HG02763 (cell line): ENCODE measurements around the gene PHF8.

Experiments
- ATAC-seq: cut with Tn5 transposase; IDR thresholded peaks from one replicate; pipeline ENCODE4 v1.9.1; 2021; ENCODE audit warnings: mild to moderate bottlenecking, moderate library complexity; ENCODE audit not compliant: unreplicated experiment

The PHF8 gene

GRCh38 chrX:54024350-54024749 lies 19.9 kb downstream of the PHF8 start:
- no peak for ATAC-seq

DNA sequence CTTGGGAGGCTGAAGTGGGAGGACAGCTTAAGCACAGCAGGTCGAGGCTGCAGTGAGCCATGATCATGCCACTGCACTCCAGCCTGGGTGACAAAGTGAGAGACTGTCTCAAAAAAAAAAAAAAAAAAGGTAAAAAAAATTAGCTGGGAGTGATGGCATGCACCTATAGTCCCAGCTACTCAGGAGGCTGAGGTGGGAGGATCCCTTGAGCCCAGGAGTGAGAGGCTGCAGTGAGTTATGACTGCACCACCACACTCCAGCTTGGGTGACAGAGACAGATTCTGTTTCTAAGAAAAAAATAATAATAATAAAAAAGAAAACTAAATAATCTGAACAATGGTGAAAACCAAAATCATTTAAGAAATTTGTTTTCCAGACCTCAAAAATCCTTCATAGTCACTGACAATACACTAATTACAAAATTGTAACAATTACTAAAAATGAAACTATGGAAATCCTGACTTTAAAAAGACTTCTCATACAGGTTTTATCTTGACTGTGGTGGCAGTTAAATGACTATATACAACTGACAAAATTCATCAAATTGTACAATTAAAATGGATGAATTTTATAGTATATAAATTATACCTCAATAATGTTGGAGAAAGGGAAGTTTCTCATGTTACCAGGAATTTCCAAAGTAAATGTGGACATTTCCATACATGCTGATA lies 31.3 kb downstream of the PHF8 start:
- ATAC-seq = no peak

DNA sequence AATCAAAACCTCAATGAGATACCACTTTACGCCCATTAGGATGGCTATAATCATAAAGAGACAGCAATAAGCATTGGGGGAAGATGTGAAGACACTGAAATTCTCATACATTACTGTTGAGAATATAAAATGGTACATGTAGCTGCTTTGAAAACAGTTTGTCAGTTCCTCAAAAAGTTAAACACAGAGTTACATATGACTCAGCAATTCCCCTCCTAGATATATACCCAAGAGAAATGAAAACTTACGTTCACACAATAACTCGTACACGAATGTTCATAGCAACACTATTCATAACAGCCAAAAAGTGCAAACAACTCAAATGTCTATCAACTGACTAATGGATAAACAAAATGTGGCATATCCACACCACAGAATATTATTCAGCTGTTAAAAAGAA lies 36.6 kb downstream of the PHF8 start:
- ATAC-seq = no peak

DNA sequence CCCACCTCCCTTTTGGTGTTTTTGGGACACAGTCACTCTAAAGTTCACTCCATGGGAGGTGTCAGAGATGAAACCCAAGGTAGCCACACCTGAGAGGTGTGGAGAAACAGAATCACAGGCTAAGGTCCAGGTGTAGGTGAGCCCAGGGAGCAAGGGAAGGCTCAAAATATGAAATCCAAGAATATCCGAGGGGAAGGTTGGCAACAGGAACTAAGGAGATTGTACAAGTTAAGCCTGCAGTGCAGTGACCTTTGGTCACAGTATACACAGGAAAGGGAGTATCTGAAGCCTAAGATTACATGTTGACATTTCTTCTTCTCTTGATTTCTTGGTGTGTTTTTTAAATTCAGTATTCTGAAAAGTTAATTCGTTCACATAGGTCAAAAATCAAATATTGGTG lies 46.5 kb downstream of the PHF8 start:
- ATAC-seq = no peak

DNA sequence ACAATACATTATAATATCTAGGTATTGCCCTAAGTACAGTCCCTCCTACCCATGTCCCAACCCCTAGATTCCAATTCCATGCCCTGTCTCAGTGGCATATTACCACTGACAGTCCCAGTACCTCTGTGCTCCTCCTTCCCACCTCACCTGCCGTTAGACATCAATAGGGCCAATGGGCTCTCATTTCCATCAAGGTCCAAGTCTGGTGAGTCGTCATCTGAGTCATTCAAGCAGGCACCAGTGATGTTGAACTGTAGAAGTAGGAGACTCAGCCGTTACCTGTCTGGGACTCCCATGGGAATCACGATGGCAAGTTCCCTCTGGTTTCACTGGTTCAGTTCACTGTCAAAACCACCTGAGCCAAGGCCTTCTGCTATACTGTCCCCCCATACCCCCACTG lies 51.7 kb downstream of the PHF8 start:
- ATAC-seq = no peak

DNA sequence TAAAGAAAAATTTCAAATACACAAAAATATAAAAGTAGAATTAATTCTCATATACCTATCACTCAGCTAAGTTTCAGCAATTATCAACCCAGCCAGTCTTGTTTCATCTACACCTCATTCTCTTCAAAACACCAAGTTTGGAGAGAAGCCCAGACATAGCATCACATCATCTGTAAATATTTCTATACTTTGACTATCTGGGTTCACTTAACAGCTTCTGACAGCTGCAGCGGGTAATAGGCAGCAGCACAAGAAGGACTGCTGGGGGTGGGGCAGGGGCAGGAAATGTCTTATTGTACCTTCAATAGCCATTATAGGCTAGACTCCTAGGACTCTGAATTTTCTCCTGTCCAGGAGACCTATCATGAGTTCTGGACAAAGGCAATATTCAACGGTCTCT lies 54.1 kb downstream of the PHF8 start:
- ATAC-seq = no peak

- ATAC-seq = no peak
These were observed 59.4 kb downstream of the PHF8 start for GRCh38 chrX:53984895-53985294.

DNA sequence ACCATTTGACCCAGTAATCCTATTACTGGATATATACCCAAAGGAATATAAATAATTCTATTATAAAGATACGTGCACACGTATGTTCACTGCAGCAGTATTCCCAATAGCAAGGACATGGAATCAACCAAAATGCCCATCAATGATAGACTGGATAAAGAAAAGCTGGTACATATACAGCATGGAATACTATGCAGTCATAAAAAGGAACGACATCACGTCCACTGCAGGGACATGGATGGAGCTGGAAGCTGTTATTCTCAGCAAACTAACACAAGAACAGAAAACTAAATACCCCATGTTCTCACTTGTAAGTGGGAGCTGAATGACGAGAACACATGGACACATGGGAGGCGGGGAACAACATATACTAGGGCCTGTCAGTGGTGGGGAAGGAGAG lies 69.7 kb downstream of the PHF8 start:
- no peak for ATAC-seq

DNA sequence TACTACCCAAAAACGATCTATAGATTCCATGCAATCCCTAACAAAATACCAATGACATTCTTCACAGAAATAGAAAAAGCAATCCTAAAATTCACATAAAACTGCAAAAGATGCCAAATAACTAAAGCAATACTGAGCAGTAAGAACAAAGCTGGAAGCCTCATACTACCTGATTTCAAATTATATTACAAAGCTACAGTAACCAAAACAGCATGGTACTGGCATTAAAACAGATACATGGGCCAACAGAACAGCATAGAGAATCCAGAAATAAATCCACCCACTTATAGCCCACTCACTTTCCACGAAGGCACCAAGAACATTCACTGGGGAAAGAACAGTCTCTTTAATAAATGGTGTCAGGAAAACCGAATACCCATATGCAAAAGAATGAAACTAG lies 74.7 kb downstream of the PHF8 start:
- no peak for ATAC-seq

DNA sequence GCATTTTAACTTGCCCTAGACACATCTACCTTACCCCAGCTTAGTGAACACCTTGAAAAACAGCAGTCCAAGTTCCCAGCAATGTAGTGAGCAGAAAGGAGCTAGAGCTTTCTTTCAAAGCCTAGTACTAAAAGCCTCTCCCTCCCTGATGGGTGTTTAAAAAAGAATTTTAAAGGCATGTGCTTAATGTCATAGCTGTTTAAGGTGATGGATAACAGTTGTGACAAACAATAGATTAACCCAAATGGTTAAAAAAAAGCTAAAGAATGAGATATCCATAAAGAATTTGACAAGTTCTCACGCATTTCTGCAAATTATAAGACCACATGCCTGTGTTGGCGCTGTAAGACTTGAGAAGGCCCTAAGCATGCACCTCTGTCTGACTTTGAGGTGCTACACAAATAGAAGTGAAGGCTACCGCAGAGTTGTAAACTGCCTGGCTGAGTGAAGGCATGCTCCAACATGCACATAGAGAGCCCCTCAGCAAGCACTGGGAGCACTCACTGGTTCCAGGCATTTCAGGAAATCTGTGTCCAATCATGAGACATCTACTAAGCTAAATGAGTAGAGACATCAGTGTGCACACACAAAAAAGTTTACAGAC lies 94.0 kb downstream of the PHF8 start:
- ATAC-seq = no peak

GRCh38 chrX:53940180-53940579 lies 104.1 kb downstream of the PHF8 start:
- no peak for ATAC-seq

GRCh38 chrX:53939127-53939526 lies 105.1 kb downstream of the PHF8 start:
- ATAC-seq = no peak

DNA sequence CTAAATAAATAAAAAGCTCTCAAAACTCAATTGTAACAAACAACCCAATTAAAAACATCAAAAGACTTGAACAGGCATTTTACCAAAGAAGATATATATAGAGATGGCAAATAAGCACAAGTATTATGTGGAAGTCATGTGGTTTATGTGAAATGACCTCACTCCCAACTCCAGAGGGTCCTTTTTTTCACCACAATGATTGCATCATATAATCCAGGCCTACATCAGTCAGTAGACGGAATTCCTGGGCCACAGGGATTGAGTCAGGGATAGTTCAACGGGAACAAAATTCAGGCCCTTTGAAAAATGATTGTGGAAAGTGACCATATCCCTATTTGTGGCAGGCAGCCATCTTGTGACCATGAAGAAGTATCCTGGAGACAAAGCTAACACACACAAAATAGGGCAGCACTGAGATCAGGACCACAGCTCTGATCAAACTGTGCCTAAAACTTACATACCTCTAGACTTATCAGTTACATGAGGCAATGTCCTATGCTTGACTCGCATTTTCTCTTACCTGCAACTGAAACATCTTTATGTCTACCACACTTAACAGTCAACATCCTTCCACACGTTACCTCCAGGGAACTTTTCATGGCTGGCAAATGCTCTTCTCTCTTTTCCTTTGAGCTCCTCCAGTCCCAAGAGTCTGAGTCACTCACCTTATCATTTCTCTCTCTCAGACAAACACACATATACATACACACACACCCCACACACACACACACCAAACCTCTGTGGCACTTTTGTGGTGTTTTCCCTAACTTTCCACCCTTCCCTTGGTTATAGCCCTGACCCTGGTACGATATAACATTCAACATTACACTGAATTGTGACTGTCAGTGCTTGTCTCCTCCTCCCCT lies 113.5 kb downstream of the PHF8 start:
- no peak for ATAC-seq

GRCh38 chrX:53926030-53926429 lies 118.2 kb downstream of the PHF8 start:
- ATAC-seq = no peak

GRCh38 chrX:53918702-53919101 lies 125.6 kb downstream of the PHF8 start:
- no peak for ATAC-seq

GRCh38 chrX:53900623-53901022 lies 143.7 kb downstream of the PHF8 start:
- ATAC-seq = no peak

GRCh38 chrX:53895270-53895669 lies 149.0 kb downstream of the PHF8 start:
- ATAC-seq = no peak
